Spleen (tissue), 7 donors: ENCODE measurements around the gene ENTPD2.

Source experiments
- CTCF ChIP-seq, 11 experiments: fragments of 200-600 bp in 7 of 11; fragments of 450-650 bp in 4 of 11; sonication (generic) in 4 of 11; IDR thresholded peaks in 8 of 11; conservative IDR thresholded peaks in 3 of 11; 1 replicate in 7 of 11; 2 replicates in 4 of 11; pipeline versions ENCODE4 v1.4.0 to v1.8.0; 2016 to 2021; ENCODE audit warnings: antibody characterized with exemption in 11 of 11, inconsistent platforms in 4 of 11, mild to moderate bottlenecking in 1 of 11
- POLR2A ChIP-seq, 3 donors: fragments of 450-650 bp; IDR thresholded peaks; one replicate each; pipeline ENCODE4 v1.5.1; 2017; ENCODE audit warnings: antibody characterized with exemption in 3 of 3, mild to moderate bottlenecking in 1 of 3
- POLR2AphosphoS5 ChIP-seq, 3 donors: sonication (generic); formaldehyde crosslinking; IDR thresholded peaks; one replicate each; pipeline ENCODE4 v1.5.1; 2017; ENCODE audit warnings: antibody characterized with exemption in 3 of 3
- donor health status: DM: no; HTN: no; CAD: no; lungs with moderate emphysema.
- donor health status: DM: no; HTN: no; CAD: no.
- donor health status: DM: no; HTN: no; CAD: no.

- no peak for TF ChIP-seq CTCF (IDR thresholded peaks at IDR 0.05 in 8 of 11, conservative IDR thresholded peaks at IDR 0.05 in 3 of 11)
- no peak for TF ChIP-seq POLR2A (IDR thresholded peaks at IDR 0.05)
- no peak for TF ChIP-seq POLR2AphosphoS5 (IDR thresholded peaks at IDR 0.05)
Observed at GRCh38 chr9:137039611-137040366, 14.1 kb downstream of the ENTPD2 start.
